ENCODE results near the gene STARD3. TPM values are rescaled to one million over a fixed set of nuclear protein-coding genes. Genes with fewer than 3 reads are reported as not detected.

STARD3 gene
- total and polyA plus RNA-seq, 2 of the 13 experiments (the other 11 are each of a cell fraction or from before 2014, with no cell fraction given) = 34.6 to 100 TPM

DNA sequence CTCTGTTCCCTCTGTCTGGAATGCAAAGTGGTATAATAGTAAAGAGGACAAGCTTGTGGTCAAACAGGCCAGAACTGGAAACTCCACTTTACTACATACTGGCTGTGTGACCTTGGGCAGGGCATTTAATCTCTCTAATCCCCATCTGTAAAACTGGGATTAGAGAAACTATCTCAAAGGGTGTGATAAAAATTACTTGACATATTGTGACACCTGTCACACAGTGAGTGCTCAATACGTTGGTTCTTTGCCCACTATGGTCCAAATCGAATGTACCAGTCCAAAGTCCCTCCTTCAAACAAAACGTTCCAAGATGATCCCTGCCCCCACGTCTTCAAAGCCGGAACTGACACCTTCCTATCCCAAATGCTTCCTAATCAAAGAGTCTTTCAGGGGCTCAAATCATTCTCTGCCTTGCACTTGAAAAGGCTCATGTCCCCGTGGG lies 50.2 kb downstream of the STARD3 start (continued):
- TF ChIP-seq ELF1 (CRISPR knock-in tag; IDR thresholded peaks at IDR 0.05) = peak; percentile 36; the same call in 1 of the 2 replicates
- no peak for TF ChIP-seq ZBTB8A (CRISPR knock-in tag; IDR thresholded peaks at IDR 0.05; ENCODE audit: borderline replicate concordance, low read depth)
- TF ChIP-seq, protein P1, sequence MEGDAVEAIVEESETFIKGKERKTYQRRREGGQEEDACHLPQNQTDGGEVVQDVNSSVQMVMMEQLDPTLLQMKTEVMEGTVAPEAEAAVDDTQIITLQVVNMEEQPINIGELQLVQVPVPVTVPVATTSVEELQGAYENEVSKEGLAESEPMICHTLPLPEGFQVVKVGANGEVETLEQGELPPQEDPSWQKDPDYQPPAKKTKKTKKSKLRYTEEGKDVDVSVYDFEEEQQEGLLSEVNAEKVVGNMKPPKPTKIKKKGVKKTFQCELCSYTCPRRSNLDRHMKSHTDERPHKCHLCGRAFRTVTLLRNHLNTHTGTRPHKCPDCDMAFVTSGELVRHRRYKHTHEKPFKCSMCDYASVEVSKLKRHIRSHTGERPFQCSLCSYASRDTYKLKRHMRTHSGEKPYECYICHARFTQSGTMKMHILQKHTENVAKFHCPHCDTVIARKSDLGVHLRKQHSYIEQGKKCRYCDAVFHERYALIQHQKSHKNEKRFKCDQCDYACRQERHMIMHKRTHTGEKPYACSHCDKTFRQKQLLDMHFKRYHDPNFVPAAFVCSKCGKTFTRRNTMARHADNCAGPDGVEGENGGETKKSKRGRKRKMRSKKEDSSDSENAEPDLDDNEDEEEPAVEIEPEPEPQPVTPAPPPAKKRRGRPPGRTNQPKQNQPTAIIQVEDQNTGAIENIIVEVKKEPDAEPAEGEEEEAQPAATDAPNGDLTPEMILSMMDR (CRISPR knock-in tag; IDR thresholded peaks at IDR 0.05) = no peak
- TF ChIP-seq ZFX (CRISPR knock-in tag; IDR thresholded peaks at IDR 0.05; ENCODE audit: low read depth) = no peak; the same call in 1 of the 2 replicates
- TF ChIP-seq, protein P2, sequence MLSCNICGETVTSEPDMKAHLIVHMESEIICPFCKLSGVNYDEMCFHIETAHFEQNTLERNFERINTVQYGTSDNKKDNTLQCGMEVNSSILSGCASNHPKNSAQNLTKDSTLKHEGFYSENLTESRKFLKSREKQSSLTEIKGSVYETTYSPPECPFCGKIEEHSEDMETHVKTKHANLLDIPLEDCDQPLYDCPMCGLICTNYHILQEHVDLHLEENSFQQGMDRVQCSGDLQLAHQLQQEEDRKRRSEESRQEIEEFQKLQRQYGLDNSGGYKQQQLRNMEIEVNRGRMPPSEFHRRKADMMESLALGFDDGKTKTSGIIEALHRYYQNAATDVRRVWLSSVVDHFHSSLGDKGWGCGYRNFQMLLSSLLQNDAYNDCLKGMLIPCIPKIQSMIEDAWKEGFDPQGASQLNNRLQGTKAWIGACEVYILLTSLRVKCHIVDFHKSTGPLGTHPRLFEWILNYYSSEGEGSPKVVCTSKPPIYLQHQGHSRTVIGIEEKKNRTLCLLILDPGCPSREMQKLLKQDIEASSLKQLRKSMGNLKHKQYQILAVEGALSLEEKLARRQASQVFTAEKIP (CRISPR knock-in tag; IDR thresholded peaks at IDR 0.05; ENCODE audit: borderline replicate concordance) = no peak
- TF ChIP-seq, protein P3, sequence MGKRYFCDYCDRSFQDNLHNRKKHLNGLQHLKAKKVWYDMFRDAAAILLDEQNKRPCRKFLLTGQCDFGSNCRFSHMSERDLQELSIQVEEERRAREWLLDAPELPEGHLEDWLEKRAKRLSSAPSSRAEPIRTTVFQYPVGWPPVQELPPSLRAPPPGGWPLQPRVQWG (CRISPR knock-in tag; IDR thresholded peaks at IDR 0.05; ENCODE audit: borderline replicate concordance, low read depth) = no peak
- TF ChIP-seq ZBTB7A (CRISPR knock-in tag; IDR thresholded peaks at IDR 0.05) = no peak
- no peak for TF ChIP-seq ZNF230 (CRISPR knock-in tag; IDR thresholded peaks at IDR 0.05)
- TF ChIP-seq ZNF605 (CRISPR knock-in tag; IDR thresholded peaks at IDR 0.05) = peak; percentile 61
- TF ChIP-seq TEAD3 (CRISPR knock-in tag; optimal IDR thresholded peaks at IDR 0.05; ENCODE audit: borderline replicate concordance) = peak; percentile 85
- TF ChIP-seq ZNF329 (CRISPR knock-in tag; IDR thresholded peaks at IDR 0.05; ENCODE audit: low read depth) = no peak
- TF ChIP-seq SOX13 (IDR thresholded peaks at IDR 0.05) = peak; percentile 50; the same call in 1 of the 2 replicates
- peak in 1 of 2 experiments; percentile 69; a peak in 2 of 4 replicates for TF ChIP-seq SOX13 (CRISPR knock-in tag; conservative IDR thresholded peaks at IDR 0.05 in 1 of 2, IDR thresholded peaks at IDR 0.05 in 1 of 2)
- TF ChIP-seq NFIC (IDR thresholded peaks at IDR 0.05; ENCODE audit: low read length) = peak; percentile 77; the same call in 1 of the 2 replicates
- TF ChIP-seq, protein P4, sequence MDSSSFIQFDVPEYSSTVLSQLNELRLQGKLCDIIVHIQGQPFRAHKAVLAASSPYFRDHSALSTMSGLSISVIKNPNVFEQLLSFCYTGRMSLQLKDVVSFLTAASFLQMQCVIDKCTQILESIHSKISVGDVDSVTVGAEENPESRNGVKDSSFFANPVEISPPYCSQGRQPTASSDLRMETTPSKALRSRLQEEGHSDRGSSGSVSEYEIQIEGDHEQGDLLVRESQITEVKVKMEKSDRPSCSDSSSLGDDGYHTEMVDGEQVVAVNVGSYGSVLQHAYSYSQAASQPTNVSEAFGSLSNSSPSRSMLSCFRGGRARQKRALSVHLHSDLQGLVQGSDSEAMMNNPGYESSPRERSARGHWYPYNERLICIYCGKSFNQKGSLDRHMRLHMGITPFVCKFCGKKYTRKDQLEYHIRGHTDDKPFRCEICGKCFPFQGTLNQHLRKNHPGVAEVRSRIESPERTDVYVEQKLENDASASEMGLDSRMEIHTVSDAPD (CRISPR knock-in tag; IDR thresholded peaks at IDR 0.05) = no peak
- no peak for TF ChIP-seq ZBTB42 (CRISPR knock-in tag; IDR thresholded peaks at IDR 0.05)
- TF ChIP-seq RARA (CRISPR knock-in tag; IDR thresholded peaks at IDR 0.05) = peak; percentile 52
- TF ChIP-seq CAMTA2 (CRISPR knock-in tag; IDR thresholded peaks at IDR 0.05; ENCODE audit: borderline replicate concordance) = no peak
- TF ChIP-seq, protein P5, sequence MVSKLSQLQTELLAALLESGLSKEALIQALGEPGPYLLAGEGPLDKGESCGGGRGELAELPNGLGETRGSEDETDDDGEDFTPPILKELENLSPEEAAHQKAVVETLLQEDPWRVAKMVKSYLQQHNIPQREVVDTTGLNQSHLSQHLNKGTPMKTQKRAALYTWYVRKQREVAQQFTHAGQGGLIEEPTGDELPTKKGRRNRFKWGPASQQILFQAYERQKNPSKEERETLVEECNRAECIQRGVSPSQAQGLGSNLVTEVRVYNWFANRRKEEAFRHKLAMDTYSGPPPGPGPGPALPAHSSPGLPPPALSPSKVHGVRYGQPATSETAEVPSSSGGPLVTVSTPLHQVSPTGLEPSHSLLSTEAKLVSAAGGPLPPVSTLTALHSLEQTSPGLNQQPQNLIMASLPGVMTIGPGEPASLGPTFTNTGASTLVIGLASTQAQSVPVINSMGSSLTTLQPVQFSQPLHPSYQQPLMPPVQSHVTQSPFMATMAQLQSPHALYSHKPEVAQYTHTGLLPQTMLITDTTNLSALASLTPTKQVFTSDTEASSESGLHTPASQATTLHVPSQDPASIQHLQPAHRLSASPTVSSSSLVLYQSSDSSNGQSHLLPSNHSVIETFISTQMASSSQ (IDR thresholded peaks at IDR 0.05; ENCODE audit: low read depth) = 0 out of 2 replicates have a peak, but pooled peaks have one; percentile 26
- TF ChIP-seq, protein P5 (CRISPR knock-in tag; IDR thresholded peaks at IDR 0.05; ENCODE audit: borderline replicate concordance) = no peak
- peak; percentile 63; the same call in 1 of the 2 replicates for TF ChIP-seq KDM6A (CRISPR knock-in tag; IDR thresholded peaks at IDR 0.05; ENCODE audit: low read depth)
- no peak; the same call in 1 of the 2 replicates for TF ChIP-seq NR2F2 (IDR thresholded peaks at IDR 0.05; ENCODE audit: borderline replicate concordance, low read depth)

All from HepG2 (cell line).